ENCODE results near the gene ZNF606. TPM values are rescaled to one million over a fixed set of nuclear protein-coding genes. Genes with fewer than 3 reads are reported as not detected.

Gene ZNF606
- total RNA-seq, 1 donor from 2014 or later: 45.4 TPM

- peaks cover 34% of the 10 kb centered on the region for H3K9me3 Mint-ChIP-seq
- no peak for DNase-seq (ENCODE audit: low spot score in 2 of 2, unreplicated experiment in 2 of 2)
- TF ChIP-seq CTCF (IDR thresholded peaks at IDR 0.05; ENCODE audit: unreplicated experiment): no peak
- H3K27me3 Mint-ChIP-seq (ENCODE audit: low read depth): no peaks in the 10 kb centered on the region
- peaks cover 5% of the 10 kb centered on the region for H3K36me3 Mint-ChIP-seq
- no peak overlapping the region for H3K4me3 Mint-ChIP-seq
- no peak overlapping the region for H3K27ac Mint-ChIP-seq
- no peaks in the 10 kb centered on the region for H3K4me1 Mint-ChIP-seq
These were observed 19.7 kb upstream of the ZNF606 start for GRCh38 chr19:58022283-58022660.

GRCh38 chr19:58021541-58022282 is 19.1 kb upstream of the ZNF606 start:
- Mint-ChIP-seq H3K27ac (no peak overlapping the region), H3K4me3 (no peak overlapping the region), H3K9me3 (peaks cover 36% of the 10 kb centered on the region), H3K36me3 (peaks cover 5% of the 10 kb centered on the region), H3K27me3 (ENCODE audit: low read depth) (no peaks in the 10 kb centered on the region), H3K4me1 (no peaks in the 10 kb centered on the region)
- no peak for DNase-seq (ENCODE audit: low spot score in 2 of 2, unreplicated experiment in 2 of 2)
- TF ChIP-seq CTCF (IDR thresholded peaks at IDR 0.05; ENCODE audit: unreplicated experiment): peak; percentile 8

GRCh38 chr19:58020129-58020528 is 17.5 kb upstream of the ZNF606 start:
- no peak overlapping the region for H3K4me3 Mint-ChIP-seq

GRCh38 chr19:58014141-58014540 is 11.5 kb upstream of the ZNF606 start:
- Mint-ChIP-seq H3K9me3 (peaks cover 56% of the 10 kb centered on the region), H3K27me3 (ENCODE audit: low read depth) (no peaks in the 10 kb centered on the region), H3K36me3 (peaks cover 27% of the 10 kb centered on the region), H3K27ac (no peak overlapping the region), H3K4me3 (no peak overlapping the region), H3K4me1 (no peaks in the 10 kb centered on the region)
- no peak for TF ChIP-seq CTCF (IDR thresholded peaks at IDR 0.05; ENCODE audit: unreplicated experiment)
- DNase-seq (ENCODE audit: low spot score in 2 of 2, unreplicated experiment in 2 of 2): no peak

More at GRCh38 chr19:58020129-58020528, 17.5 kb upstream of the ZNF606 start:
- no peaks in the 10 kb centered on the region for H3K4me1 Mint-ChIP-seq
- no peak for TF ChIP-seq CTCF (IDR thresholded peaks at IDR 0.05; ENCODE audit: unreplicated experiment)
- H3K9me3 Mint-ChIP-seq: peaks cover 41% of the 10 kb centered on the region
- no peak for DNase-seq (ENCODE audit: low spot score in 2 of 2, unreplicated experiment in 2 of 2)
- no peaks in the 10 kb centered on the region for H3K27me3 Mint-ChIP-seq (ENCODE audit: low read depth)
- H3K27ac Mint-ChIP-seq: no peak overlapping the region
- H3K36me3 Mint-ChIP-seq: peaks cover 5% of the 10 kb centered on the region

GRCh38 chr19:58010507-58010906 is 7.9 kb upstream of the ZNF606 start:
- peaks cover 64% of the 10 kb centered on the region for H3K9me3 Mint-ChIP-seq
- H3K4me3 Mint-ChIP-seq: no peak overlapping the region

More at GRCh38 chr19:58010507-58010906, 7.9 kb upstream of the ZNF606 start:
- DNase-seq (ENCODE audit: low spot score in 2 of 2, unreplicated experiment in 2 of 2): no peak
- Mint-ChIP-seq H3K27me3 (ENCODE audit: low read depth) (no peaks in the 10 kb centered on the region), H3K4me1 (no peaks in the 10 kb centered on the region), H3K27ac (no peak overlapping the region), H3K36me3 (peaks cover 57% of the 10 kb centered on the region)
- no peak for TF ChIP-seq CTCF (IDR thresholded peaks at IDR 0.05; ENCODE audit: unreplicated experiment)
